H1 (cell line): ENCODE results near the gene PTDSS2. TPM values are rescaled to one million over a fixed set of nuclear protein-coding genes. Genes with fewer than 3 reads are reported as not detected.

Source experiments
- CTCF ChIA-PET: fragments of 300-600 bp; sonication (Branson Sonifier 250); formaldehyde crosslinking; loops from one replicate; lab custom pipeline; 2021; ENCODE audit not compliant: partially characterized antibody; lab: Charles Lee
- POLR2A ChIA-PET: fragments of 300-600 bp; sonication (Branson Sonifier 250); formaldehyde crosslinking; loops from one replicate; lab custom pipeline; 2021; ENCODE audit warnings: inconsistent platforms; ENCODE audit not compliant: partially characterized antibody; lab: Charles Lee
- DNase-seq, 2 experiments: peaks; one replicate each; pipeline versions ENCODE4 v3.0.0 to v3.0.0-alpha.2; 2010 to 2022; ENCODE audit warnings: low spot score in 2 of 2, low read depth in 1 of 2, mixed read lengths in 1 of 2
- FAIRE-seq: peaks from 2 replicates; lab custom pipeline; 2011; peaks lifted over from hg19 to GRCh38; lab: Jason Lieb, UNC
- H2AFZ ChIP-seq: 2 replicates; pipeline ENCODE4 v1.8.1; 2012; ENCODE audit warnings: low read length, inconsistent platforms
- H2AK5ac ChIP-seq: 2 replicates; pipeline ENCODE4 v1.6.1; 2013; ENCODE audit warnings: low read depth, low read length
- H2BK120ac ChIP-seq: replicated peaks from 2 replicates; pipeline ENCODE3; 2013; ENCODE audit warnings: low read depth, low read length, inconsistent platforms
- H2BK12ac ChIP-seq: 2 replicates; pipeline ENCODE4 v1.6.1; 2013; ENCODE audit warnings: low read depth, low read length
- H2BK15ac ChIP-seq: 2 replicates; pipeline ENCODE4 v1.6.1; 2013; ENCODE audit warnings: low read length
- H2BK20ac ChIP-seq: 2 replicates; pipeline ENCODE4 v1.6.1; 2013; ENCODE audit warnings: low read length
- H2BK5ac ChIP-seq: 2 replicates; pipeline ENCODE4 v1.6.1; 2013; ENCODE audit warnings: low read depth, low read length
- H3K14ac ChIP-seq: 2 replicates; pipeline ENCODE4 v1.6.1; 2013; ENCODE audit warnings: inconsistent platforms; ENCODE audit not compliant: insufficient read length
- H3K18ac ChIP-seq: 2 replicates; pipeline ENCODE4 v1.6.1; 2013; ENCODE audit warnings: low read length; ENCODE audit errors: extremely low read depth
- H3K23ac ChIP-seq: 2 replicates; pipeline ENCODE4 v1.6.1; 2013; ENCODE audit warnings: inconsistent platforms; ENCODE audit not compliant: insufficient read length
- H3K23me2 ChIP-seq: 2 replicates; pipeline ENCODE4 v1.6.1; 2013; ENCODE audit warnings: low read depth, low read length
- H3K27ac ChIP-seq: 2 replicates; pipeline ENCODE4 v1.6.1; 2011; ENCODE audit warnings: low read depth, low read length, inconsistent platforms
- H3K27me3 ChIP-seq, 4 experiments: replicated peaks in 1 of 4; 1 replicate in 1 of 4; 2 replicates in 3 of 4; pipeline versions ENCODE4 v1.6.1 to v1.8.1; 2011 to 2013; ENCODE audit warnings: low read length in 3 of 4, mild to moderate bottlenecking in 3 of 4, inconsistent platforms in 2 of 4, mixed read lengths in 2 of 4, moderate library complexity in 1 of 4; ENCODE audit not compliant: control insufficient read depth in 3 of 4, insufficient read depth in 3 of 4; ENCODE audit errors: extremely low read depth in 1 of 4
- H3K36me3 ChIP-seq, 4 experiments: 2 replicates each; pipeline versions ENCODE4 v1.6.1 to v1.8.1; 2011 to 2013; ENCODE audit warnings: mild to moderate bottlenecking in 4 of 4, low read length in 3 of 4, moderate library complexity in 2 of 4, control low read depth in 1 of 4, inconsistent platforms in 1 of 4; ENCODE audit not compliant: insufficient read depth in 4 of 4, control insufficient read depth in 2 of 4
- H3K4ac ChIP-seq: replicated peaks from 2 replicates; pipeline ENCODE3; 2013; ENCODE audit warnings: low read length, low read depth, mixed read lengths, inconsistent platforms; ENCODE audit not compliant: insufficient read length
- H3K4me1 ChIP-seq, 4 experiments: replicated peaks in 1 of 4; 1 replicate in 1 of 4; 2 replicates in 3 of 4; pipeline versions ENCODE4 v1.6.1 to v1.8.1; 2011 to 2013; ENCODE audit warnings: low read length in 3 of 4, inconsistent platforms in 2 of 4, mixed read lengths in 1 of 4; ENCODE audit not compliant: insufficient read depth in 4 of 4, control insufficient read depth in 3 of 4
- H3K4me2 ChIP-seq, 2 experiments: 2 replicates each; pipeline versions ENCODE4 v1.6.1 to v1.8.1; 2011 to 2013; ENCODE audit warnings: low read depth in 2 of 2, low read length in 2 of 2, control low read depth in 1 of 2, inconsistent platforms in 1 of 2, mild to moderate bottlenecking in 1 of 2; ENCODE audit not compliant: insufficient read depth in 1 of 2
- H3K4me3 ChIP-seq, 4 experiments: fragments of 200-600, 300-600 bp in 1 of 4; sonication (generic), shearing (Covaris generic), sonication (Bioruptor Twin) in 1 of 4; 2 replicates each; pipeline versions ENCODE4 v1.5.1 to v1.8.1; 2011 to 2016; ENCODE audit warnings: low read length in 4 of 4, low read depth in 3 of 4, control low read depth in 2 of 4, inconsistent platforms in 2 of 4, mild to moderate bottlenecking in 2 of 4, mixed read lengths in 1 of 4, moderate library complexity in 1 of 4; ENCODE audit not compliant: insufficient read depth in 2 of 4; ENCODE audit errors: extremely low read depth in 1 of 4
- H3K56ac ChIP-seq: replicated peaks from 2 replicates; pipeline ENCODE3; 2013; ENCODE audit warnings: low read depth, mild to moderate bottlenecking, mixed read lengths, low read length, inconsistent platforms; ENCODE audit not compliant: insufficient read length
- H3K79me1 ChIP-seq: 2 replicates; pipeline ENCODE4 v1.6.1; 2013; ENCODE audit warnings: low read depth, low read length, control low read depth
- H3K79me2 ChIP-seq, 2 experiments: 2 replicates each; pipeline versions ENCODE4 v1.6.1 to v1.8.1; 2012 to 2013; ENCODE audit warnings: low read length in 2 of 2, mild to moderate bottlenecking in 2 of 2, inconsistent platforms in 1 of 2; ENCODE audit not compliant: insufficient read depth in 2 of 2, control insufficient read depth in 1 of 2
- H3K9ac ChIP-seq, 4 experiments: replicated peaks in 1 of 4; 1 replicate in 1 of 4; 2 replicates in 3 of 4; pipeline versions ENCODE4 v1.6.1 to v1.8.1; 2011 to 2013; ENCODE audit warnings: low read depth in 3 of 4, low read length in 3 of 4, control low read depth in 2 of 4, mild to moderate bottlenecking in 2 of 4, moderate library complexity in 2 of 4, inconsistent platforms in 1 of 4; ENCODE audit errors: extremely low read depth in 1 of 4
- H3K9me3 ChIP-seq, 2 experiments: 2 replicates each; pipeline versions ENCODE4 v1.6.1 to v1.8.1; 2012 to 2013; ENCODE audit warnings: mild to moderate bottlenecking in 2 of 2, moderate library complexity in 2 of 2, control low read depth in 1 of 2, inconsistent platforms in 1 of 2, low read depth in 1 of 2, low read length in 1 of 2, mixed read lengths in 1 of 2; ENCODE audit not compliant: insufficient read depth in 2 of 2
- H4K20me1 ChIP-seq, 2 experiments: replicated peaks in 1 of 2; 2 replicates each; pipeline versions ENCODE3 to v1.8.1; 2011 to 2013; ENCODE audit warnings: inconsistent platforms in 2 of 2, low read length in 2 of 2, mild to moderate bottlenecking in 1 of 2; ENCODE audit not compliant: insufficient read depth in 2 of 2, control insufficient read depth in 1 of 2
- H4K5ac ChIP-seq: 2 replicates; pipeline ENCODE4 v1.6.1; 2013; ENCODE audit warnings: low read length, low read depth, mixed read lengths, inconsistent platforms; ENCODE audit not compliant: insufficient read length
- H4K8ac ChIP-seq: 2 replicates; pipeline ENCODE4 v1.8.0; 2013; ENCODE audit warnings: mild to moderate bottlenecking, moderate library complexity, low read length, inconsistent platforms; ENCODE audit not compliant: insufficient read depth; ENCODE audit errors: extremely low read depth
- H4K91ac ChIP-seq: replicated peaks from 2 replicates; pipeline ENCODE3; 2013; ENCODE audit warnings: low read length, mixed read lengths, inconsistent platforms; ENCODE audit not compliant: insufficient read length
- ASH2L ChIP-seq: fragments of 200-600, 300-600 bp; sonication (generic); IDR thresholded peaks from one replicate; pipeline ENCODE4 v1.7.1; 2017; ENCODE audit warnings: low read length
- GABPA ChIP-seq: IDR thresholded peaks from 2 replicates; pipeline ENCODE4 v1.6.1; 2011; ENCODE audit warnings: mild to moderate bottlenecking, low read length, moderate library complexity, borderline replicate concordance; ENCODE audit not compliant: insufficient read depth
- KDM4A ChIP-seq: IDR thresholded peaks from one replicate; pipeline ENCODE4 v1.7.1; 2012; ENCODE audit warnings: low read depth, mild to moderate bottlenecking, moderate library complexity, low read length, inconsistent platforms; ENCODE audit not compliant: severe bottlenecking
- WGBS, 2 experiments: shearing (Covaris generic) in 1 of 2; methylation state at CpG; one replicate each; pipeline versions ENCODE4 v1.1.6 to v1.1.7; 2013 to 2015; ENCODE audit warnings: low lambda C conversion rate in 2 of 2, mixed read lengths in 2 of 2, inconsistent platforms in 1 of 2, low coverage in 1 of 2, missing lambda C conversion rate in 1 of 2; ENCODE audit not compliant: insufficient replicate concordance in 2 of 2, insufficient coverage in 1 of 2, insufficient read length in 1 of 2; ENCODE audit errors: extremely low coverage in 1 of 2, missing lambda C conversion rate in 1 of 2; 5-methylcytosine and 5-hydroxymethylcytosine counted together
- polyA plus RNA-seq, 7 experiments: library from polyadenylated mRNA; depleted of rRNA in 3 of 7; stranded (reverse) in 5 of 7; unstranded in 2 of 7; fragments of >200 nt in 5 of 7; fragments of 200-250 nt in 2 of 7; gene quantifications; 1 replicate in 5 of 7; 2 replicates in 1 of 7; 4 replicates in 1 of 7; pipeline versions ENCODE4 v1.2.1 to v1.2.3, GENCODE V29; 2011 to 2013; ENCODE audit warnings: missing spikeins in 2 of 7, mixed read lengths in 2 of 7
- total RNA-seq: library from RNA; stranded (reverse); fragmentation: NEBNext Ultra II Directional; extraction: Animal tissue kit (Norgen Biotek cat#: 25700); gene quantifications from 2 replicates; pipeline ENCODE4 v1.2.1, GENCODE V29; 2021

The PTDSS2 gene
- total and polyA plus RNA-seq, 2 of the 8 experiments (the other 6 are each of a cell fraction or from before 2014, with no cell fraction given) = 48.7 to 68.2 TPM

DNA sequence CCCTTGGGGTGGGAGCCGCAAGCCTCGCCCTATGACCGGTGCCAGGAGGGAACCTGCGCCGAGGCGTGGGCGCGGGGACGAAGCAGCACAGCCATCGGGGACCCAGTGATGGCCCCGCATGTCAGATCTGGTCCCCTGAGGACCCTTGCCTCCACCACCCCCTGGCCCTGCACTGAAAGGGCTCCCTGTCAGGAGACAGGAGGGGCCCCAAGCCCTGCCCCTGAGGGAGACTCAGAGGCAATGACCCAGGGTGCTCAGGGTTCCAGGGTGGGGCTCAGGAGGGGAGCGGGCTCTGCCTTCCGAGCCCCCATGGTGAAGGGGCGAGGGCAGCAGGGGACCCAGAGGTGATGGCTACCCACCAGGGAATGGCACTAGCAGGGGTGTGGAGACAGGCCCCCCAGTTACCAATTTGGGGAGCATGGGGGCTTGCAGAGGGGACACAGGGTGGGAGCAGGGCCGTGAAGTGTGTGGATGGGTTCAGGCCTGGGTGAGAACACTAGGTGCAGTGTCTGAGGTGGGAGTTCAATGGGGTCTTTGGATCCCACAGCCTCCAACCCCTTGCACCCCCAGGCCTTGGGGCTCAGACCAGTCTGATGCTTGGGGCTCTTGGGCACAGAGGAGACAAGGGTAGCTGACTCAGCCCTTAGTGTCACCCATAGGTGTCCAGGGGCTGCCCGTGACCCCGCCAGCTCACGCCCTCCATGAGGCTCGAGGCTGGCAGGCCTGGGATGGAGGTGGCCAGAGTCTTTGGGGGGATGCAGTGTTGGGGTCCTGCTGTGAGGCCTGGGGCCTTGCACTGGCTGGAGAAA lies 87.7 kb downstream of the PTDSS2 start:
- Histone ChIP-seq H3K9me3 (no peaks in the 10 kb centered on the region), H3K23me2 (peaks cover 21% of the 10 kb centered on the region; the same call in 1 of the 2 replicates), H3K27me3 (peaks cover 0 to 16% (median 6%) of the 10 kb centered on the region in 4 experiments; a peak in 5 of 7 replicates), H3K18ac (no peak overlapping the region; the same call in 1 of the 2 replicates), H3K4ac (no peak overlapping the region), H4K20me1 (peaks cover 5 to 7% of the 10 kb centered on the region in 2 experiments), H3K56ac (no peak overlapping the region), H4K8ac (peak overlapping the region; percentile 69; the same call in 1 of the 2 replicates), H4K91ac (peak overlapping the region; percentile 51), H3K27ac (no peak overlapping the region), H3K14ac (no peak overlapping the region), H2AFZ (no peak overlapping the region), H3K4me2 (peak overlapping the region; percentile 61 to 82), H3K79me2 (no peaks in the 10 kb centered on the region), H2BK120ac (no peak overlapping the region), H2BK12ac (peak overlapping the region; percentile 39; the same call in 1 of the 2 replicates), H2BK15ac (peak overlapping the region; percentile 40; the same call in 1 of the 2 replicates), H2BK20ac (0 out of 2 replicates have a peak overlapping the region, but pooled peaks have one; percentile 18), H3K36me3 (peaks cover 0 to 8% (median 2%) of the 10 kb centered on the region in 4 experiments; a peak in 4 of 8 replicates), H2AK5ac (peak overlapping the region; percentile 48; the same call in 1 of the 2 replicates), H3K23ac (no peak overlapping the region), H3K4me3 (peak overlapping the region; percentile 24 to 81 (median 30)), H3K79me1 (no peaks in the 10 kb centered on the region), H3K4me1 (peaks cover 0 to 19% (median 10%) of the 10 kb centered on the region in 4 experiments; a peak in 5 of 7 replicates), H4K5ac (no peak overlapping the region), H3K9ac (no peak overlapping the region), H2BK5ac (peak overlapping the region; percentile 66; the same call in 1 of the 2 replicates)
- no peak for DNase-seq
- ChIA-PET CTCF (interaction anchor here (0.6 to 1.6 kb wide), 4 partner anchors 11 to 398 kb away, joined by 3 to 4 read pairs (median 4); no protein-coding TSS in a partner anchor), POLR2A (interaction anchor here (0.5 to 2.5 kb wide), 6 partner anchors 11 to 89 kb away, joined by 3 to 11 read pairs (median 4); partner anchors contain the start of genes LMNTD2, PHRF1, RNH1 and SCT)
- 48% methylated on average over 19 of the region's 19 CpGs; no CpG with 5 or more reads in 1 of the 2 experiments for WGBS, 2 experiments
- FAIRE-seq = no peak
- TF ChIP-seq KDM4A (peak; percentile 8), ASH2L (peak; percentile 2), GABPA (no peak)
